Testis (tissue), 3 donors: Measurements from ENCODE around the gene CHST8. TPM values are rescaled to one million over a fixed set of nuclear protein-coding genes. Genes with fewer than 3 reads are reported as not detected.

Experiments used
- DNase-seq: peaks from one replicate; pipeline ENCODE4 v3.0.0-alpha.2; 2019
- H3K27ac ChIP-seq, 2 donors: fragments of 200-600 bp; sonication (generic); one replicate each; pipeline ENCODE4 v1.5.1; 2019
- H3K27me3 ChIP-seq: fragments of 200-600 bp; sonication (generic); one replicate; pipeline ENCODE4 v1.5.1; 2019
- H3K36me3 ChIP-seq: fragments of 200-600 bp; sonication (generic); one replicate; pipeline ENCODE4 v1.5.1; 2017; ENCODE audit warnings: low read depth; ENCODE audit errors: missing control alignments
- H3K4me1 ChIP-seq: fragments of 200-600 bp; sonication (generic); one replicate; pipeline ENCODE4 v1.5.1; 2019
- H3K4me3 ChIP-seq, 2 donors: fragments of 200-600 bp; sonication (generic); one replicate each; pipeline ENCODE4 v1.5.1; 2017 to 2019
- H3K9me3 ChIP-seq: fragments of 200-600 bp; sonication (generic); one replicate; pipeline ENCODE4 v1.5.1; 2017
- CTCF ChIP-seq, 3 experiments: fragments of 450-650 bp in 2 of 3; fragments of 200-600 bp in 1 of 3; sonication (generic) in 1 of 3; IDR thresholded peaks; one replicate each; pipeline ENCODE4 v1.5.1; 2016 to 2019; ENCODE audit warnings: antibody characterized with exemption in 3 of 3, mild to moderate bottlenecking in 2 of 3, moderate library complexity in 1 of 3
- POLR2A ChIP-seq: fragments of 450-650 bp; IDR thresholded peaks from one replicate; pipeline ENCODE4 v1.6.1; 2017; ENCODE audit warnings: antibody characterized with exemption, mild to moderate bottlenecking, moderate library complexity
- WGBS, 2 donors: methylation state at CpG; one replicate each; pipeline ENCODE4 v1.1.5; 2018; 5-methylcytosine and 5-hydroxymethylcytosine counted together
- intact Hi-C: fragments of 100-400 bp; cut with DNase I; formaldehyde crosslinking; loops from one replicate; pipeline ENCODE4 v1.15.1; 2023; ENCODE audit warnings: low total_unique reads
- polyA plus RNA-seq: library from polyadenylated mRNA; stranded (reverse); fragments of 350-450 nt; fragmentation: Illumina TruSeq; extraction: RNeasy Lipid Tissue Mini Kit (QIAGEN cat#74804); gene quantifications from one replicate; pipeline ENCODE4 v1.2.3, GENCODE V29; 2014; ENCODE audit warnings: low read depth, low replicate concordance; ENCODE audit not compliant: insufficient read depth
- total RNA-seq, 2 donors: library from RNA; depleted of rRNA; stranded (reverse); fragments of >200 nt; gene quantifications; one replicate each; pipeline ENCODE4 v1.2.3, GENCODE V29; 2016

The CHST8 gene
- total and polyA plus RNA-seq, 3 donors from 2014 or later = 0.75 to 0.93 (median 0.79) TPM

- Histone ChIP-seq H3K4me1 (no peaks in the 10 kb centered on the region), H3K9me3 (no peaks in the 10 kb centered on the region), H3K27ac (no peak overlapping the region), H3K36me3 (no peaks in the 10 kb centered on the region), H3K4me3 (no peak overlapping the region), H3K27me3 (no peaks in the 10 kb centered on the region)
- peak; percentile 52 for DNase-seq
- 22 to 25% methylated on average over 9 of the region's 9 CpGs for WGBS, 2 donors
- TF ChIP-seq POLR2A (no peak), CTCF (IDR thresholded peaks at IDR 0.05) (no peak)
- intact Hi-C loops = no loop called here
Measured at GRCh38 chr19:33740811-33741396, 119.2 kb downstream of the CHST8 start.

GRCh38 chr19:33745297-33745696 is 123.5 kb downstream of the CHST8 start:
- 71 to 73% methylated on average over 6 of the region's 6 CpGs for WGBS, 2 donors
- Histone ChIP-seq H3K4me3 (no peak overlapping the region), H3K4me1 (no peaks in the 10 kb centered on the region), H3K9me3 (no peaks in the 10 kb centered on the region), H3K27me3 (no peaks in the 10 kb centered on the region), H3K36me3 (no peaks in the 10 kb centered on the region), H3K27ac (no peak overlapping the region)
- intact Hi-C loops = no loop called here
- TF ChIP-seq POLR2A (no peak), CTCF (IDR thresholded peaks at IDR 0.05) (no peak)
- no peak for DNase-seq

GRCh38 chr19:33746159-33746558 is 124.4 kb downstream of the CHST8 start:
- Histone ChIP-seq H3K9me3 (no peaks in the 10 kb centered on the region), H3K36me3 (no peaks in the 10 kb centered on the region), H3K4me1 (no peaks in the 10 kb centered on the region), H3K27ac (no peak overlapping the region), H3K27me3 (no peaks in the 10 kb centered on the region), H3K4me3 (no peak overlapping the region)
- TF ChIP-seq CTCF (IDR thresholded peaks at IDR 0.05) = no peak
- no peak for TF ChIP-seq POLR2A
- intact Hi-C loops = no loop called here
- 72 to 76% methylated on average over 8 of the region's 8 CpGs for WGBS, 2 donors
- DNase-seq = no peak

GRCh38 chr19:33747273-33747672 is 125.5 kb downstream of the CHST8 start:
- Histone ChIP-seq H3K4me1 (no peaks in the 10 kb centered on the region), H3K27me3 (no peaks in the 10 kb centered on the region), H3K27ac (no peak overlapping the region), H3K9me3 (no peaks in the 10 kb centered on the region), H3K4me3 (no peak overlapping the region), H3K36me3 (no peaks in the 10 kb centered on the region)
- DNase-seq = no peak
- 38 to 41% methylated on average over 4 of the region's 4 CpGs for WGBS, 2 donors
- intact Hi-C loops = no loop called here
- no peak for TF ChIP-seq CTCF (IDR thresholded peaks at IDR 0.05)
- TF ChIP-seq POLR2A = no peak

- 83 to 97% methylated on average over 2 to 3 of the region's 8 CpGs for WGBS, 2 donors
- TF ChIP-seq POLR2A = no peak
- TF ChIP-seq CTCF (IDR thresholded peaks at IDR 0.05) = no peak
- Histone ChIP-seq H3K36me3 (no peaks in the 10 kb centered on the region), H3K4me1 (no peaks in the 10 kb centered on the region), H3K27me3 (no peaks in the 10 kb centered on the region), H3K4me3 (no peak overlapping the region), H3K27ac (no peak overlapping the region), H3K9me3 (no peaks in the 10 kb centered on the region)
- DNase-seq = no peak
- intact Hi-C loops = no loop called here
Measured at GRCh38 chr19:33748231-33748630, 126.5 kb downstream of the CHST8 start.
